DND-41 (cell line): ENCODE data around the gene PSME3IP1.
A peak's percentile ranks its signal among the peaks of the same experiment; 100 is the strongest.

ENCODE experiments used
- ATAC-seq: fragments of 200-7000 bp; cut with Tn5 transposase; 3 replicates; pipeline ENCODE4 v1.9.1; 2021; ENCODE audit warnings: low read depth; ENCODE audit not compliant: insufficient read depth
- DNase-seq: peaks from one replicate; pipeline ENCODE4 v3.0.0-alpha.2; 2020
- H2AFZ ChIP-seq: 2 replicates; pipeline ENCODE4 v1.6.0; 2012; ENCODE audit warnings: low read depth, low read length
- H3K27ac ChIP-seq: 2 replicates; pipeline ENCODE4 v1.5.1; 2012; ENCODE audit warnings: low read length, inconsistent platforms
- H3K27me3 ChIP-seq: fragments of 200-600 bp; sonication (generic); 2 replicates; pipeline ENCODE4 v1.6.0; 2012; ENCODE audit warnings: low read length, mild to moderate bottlenecking, inconsistent platforms; ENCODE audit not compliant: insufficient read depth, poor library complexity
- H3K36me3 ChIP-seq: 2 replicates; pipeline ENCODE4 v1.5.1; 2012; ENCODE audit warnings: low read length, inconsistent platforms; ENCODE audit not compliant: insufficient read depth
- H3K4me1 ChIP-seq: 2 replicates; pipeline ENCODE4 v1.5.1; 2012; ENCODE audit warnings: mild to moderate bottlenecking, low read length; ENCODE audit not compliant: insufficient read depth
- H3K4me2 ChIP-seq: 2 replicates; pipeline ENCODE4 v1.6.0; 2012; ENCODE audit warnings: mild to moderate bottlenecking, moderate library complexity, low read length, inconsistent platforms; ENCODE audit not compliant: insufficient read depth
- H3K4me3 ChIP-seq, 2 experiments: fragments of 200-600 bp in 1 of 2; shearing (Covaris generic) in 1 of 2; 2 replicates each; pipeline ENCODE4 v1.5.1; 2012 to 2016; ENCODE audit warnings: inconsistent platforms in 2 of 2, low read length in 2 of 2, mild to moderate bottlenecking in 2 of 2, low read depth in 1 of 2, moderate library complexity in 1 of 2
- H3K79me2 ChIP-seq: 2 replicates; pipeline ENCODE4 v1.6.0; 2012; ENCODE audit warnings: low read length, inconsistent platforms; ENCODE audit not compliant: insufficient read depth
- H3K9ac ChIP-seq: 2 replicates; pipeline ENCODE4 v1.6.0; 2012; ENCODE audit warnings: low read depth, mild to moderate bottlenecking, inconsistent platforms, low read length, moderate library complexity
- H3K9me3 ChIP-seq: 2 replicates; pipeline ENCODE4 v1.5.1; 2012; ENCODE audit warnings: low read length, moderate library complexity, mild to moderate bottlenecking, inconsistent platforms; ENCODE audit not compliant: insufficient read depth, severe bottlenecking
- H4K20me1 ChIP-seq: 2 replicates; pipeline ENCODE4 v1.6.0; 2012; ENCODE audit warnings: low read length; ENCODE audit not compliant: insufficient read depth
- EZH2 ChIP-seq: IDR thresholded peaks from 3 replicates; pipeline ENCODE4 v1.6.1; 2012; ENCODE audit warnings: borderline replicate concordance, low read depth, mild to moderate bottlenecking, moderate library complexity, low read length, inconsistent platforms; ENCODE audit not compliant: severe bottlenecking
- TF ChIP-seq, protein P1 (sequence below): IDR thresholded peaks from 2 replicates; pipeline ENCODE4 v1.5.1; 2012; ENCODE audit warnings: borderline replicate concordance, low read length, moderate library complexity, mild to moderate bottlenecking; ENCODE audit not compliant: poor library complexity, severe bottlenecking; ENCODE audit errors: extremely low read depth

PSME3IP1 gene

GRCh38 chr16:57175896-57176295 is 9.9 kb downstream of the PSME3IP1 start:
- no peak overlapping the region for H2AFZ ChIP-seq

GRCh38 chr16:57172721-57173290 is 13.0 kb downstream of the PSME3IP1 start:
- H3K36me3 ChIP-seq: peaks cover 56% of the 10 kb centered on the region
- DNase-seq: no peak
- no peak for ATAC-seq
- H3K27me3 ChIP-seq: no peaks in the 10 kb centered on the region
- no peak overlapping the region for H3K4me3 ChIP-seq
- H4K20me1 ChIP-seq: peaks cover 3% of the 10 kb centered on the region; the same call in 1 of the 2 replicates
- H3K4me2 ChIP-seq: no peak overlapping the region
- no peak overlapping the region for H3K27ac ChIP-seq
- H3K4me1 ChIP-seq: no peaks in the 10 kb centered on the region
- H3K9me3 ChIP-seq: no peaks in the 10 kb centered on the region
- H3K9ac ChIP-seq: no peak overlapping the region
- TF ChIP-seq EZH2: no peak
- TF ChIP-seq, protein P1, sequence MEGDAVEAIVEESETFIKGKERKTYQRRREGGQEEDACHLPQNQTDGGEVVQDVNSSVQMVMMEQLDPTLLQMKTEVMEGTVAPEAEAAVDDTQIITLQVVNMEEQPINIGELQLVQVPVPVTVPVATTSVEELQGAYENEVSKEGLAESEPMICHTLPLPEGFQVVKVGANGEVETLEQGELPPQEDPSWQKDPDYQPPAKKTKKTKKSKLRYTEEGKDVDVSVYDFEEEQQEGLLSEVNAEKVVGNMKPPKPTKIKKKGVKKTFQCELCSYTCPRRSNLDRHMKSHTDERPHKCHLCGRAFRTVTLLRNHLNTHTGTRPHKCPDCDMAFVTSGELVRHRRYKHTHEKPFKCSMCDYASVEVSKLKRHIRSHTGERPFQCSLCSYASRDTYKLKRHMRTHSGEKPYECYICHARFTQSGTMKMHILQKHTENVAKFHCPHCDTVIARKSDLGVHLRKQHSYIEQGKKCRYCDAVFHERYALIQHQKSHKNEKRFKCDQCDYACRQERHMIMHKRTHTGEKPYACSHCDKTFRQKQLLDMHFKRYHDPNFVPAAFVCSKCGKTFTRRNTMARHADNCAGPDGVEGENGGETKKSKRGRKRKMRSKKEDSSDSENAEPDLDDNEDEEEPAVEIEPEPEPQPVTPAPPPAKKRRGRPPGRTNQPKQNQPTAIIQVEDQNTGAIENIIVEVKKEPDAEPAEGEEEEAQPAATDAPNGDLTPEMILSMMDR: no peak
- H2AFZ ChIP-seq: no peak overlapping the region
- peaks cover 12% of the 10 kb centered on the region for H3K79me2 ChIP-seq

More at GRCh38 chr16:57175896-57176295, 9.9 kb downstream of the PSME3IP1 start:
- Histone ChIP-seq H3K4me1 (no peaks in the 10 kb centered on the region), H3K9ac (no peak overlapping the region), H4K20me1 (peaks cover 8% of the 10 kb centered on the region; the same call in 1 of the 2 replicates), H3K9me3 (no peaks in the 10 kb centered on the region), H3K4me3 (no peak overlapping the region), H3K27me3 (no peaks in the 10 kb centered on the region), H3K27ac (no peak overlapping the region), H3K36me3 (peaks cover 39% of the 10 kb centered on the region), H3K4me2 (no peak overlapping the region), H3K79me2 (peaks cover 42% of the 10 kb centered on the region)
- no peak for ATAC-seq
- TF ChIP-seq, protein P1: no peak
- TF ChIP-seq EZH2: no peak
- no peak for DNase-seq

GRCh38 chr16:57169327-57169726 is 16.5 kb downstream of the PSME3IP1 start:
- TF ChIP-seq EZH2: no peak
- TF ChIP-seq, protein P1: no peak
- H3K4me3 ChIP-seq: no peak overlapping the region
- no peaks in the 10 kb centered on the region for H3K4me1 ChIP-seq
- peaks cover 8% of the 10 kb centered on the region; the same call in 1 of the 2 replicates for H4K20me1 ChIP-seq
- no peak overlapping the region for H3K4me2 ChIP-seq
- no peak overlapping the region for H3K9ac ChIP-seq
- H3K27ac ChIP-seq: no peak overlapping the region
- DNase-seq (no peak), ATAC-seq (no peak)
- H2AFZ ChIP-seq: no peak overlapping the region
- no peaks in the 10 kb centered on the region for H3K9me3 ChIP-seq
- no peaks in the 10 kb centered on the region for H3K27me3 ChIP-seq
- H3K36me3 ChIP-seq: peaks cover 88% of the 10 kb centered on the region
- no peaks in the 10 kb centered on the region for H3K79me2 ChIP-seq

DNA sequence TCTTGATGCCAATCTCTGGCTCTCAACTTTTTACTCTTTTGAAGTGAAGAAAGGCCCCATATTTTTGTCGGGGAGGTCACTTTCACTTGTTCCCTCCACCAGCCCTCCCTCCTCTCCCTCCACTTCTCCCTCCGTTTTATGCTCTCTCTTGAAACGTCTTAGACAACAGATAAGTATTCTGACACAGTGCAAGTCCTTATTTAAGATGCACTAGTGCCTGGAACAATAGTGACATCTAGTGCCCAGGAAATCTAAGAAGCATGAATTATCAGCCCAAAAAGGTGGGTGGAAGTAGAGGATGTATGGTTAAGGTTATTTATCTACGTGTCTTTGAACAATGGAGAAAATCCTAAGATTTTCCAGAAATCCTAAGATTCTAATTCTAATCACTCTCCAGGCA is 17.9 kb downstream of the PSME3IP1 start:
- Histone ChIP-seq H3K4me1 (no peaks in the 10 kb centered on the region), H3K36me3 (peaks cover 90% of the 10 kb centered on the region)

More for the DNA sequence above, 17.9 kb downstream of the PSME3IP1 start:
- H4K20me1 ChIP-seq: peaks cover 6% of the 10 kb centered on the region; the same call in 1 of the 2 replicates
- no peak overlapping the region for H3K4me3 ChIP-seq
- no peak for DNase-seq
- peak; percentile 68 for ATAC-seq
- no peak for TF ChIP-seq EZH2
- TF ChIP-seq, protein P1: peak; percentile 67
- H3K9ac ChIP-seq: no peak overlapping the region
- no peak overlapping the region for H2AFZ ChIP-seq
- no peaks in the 10 kb centered on the region for H3K79me2 ChIP-seq
- no peak overlapping the region for H3K27ac ChIP-seq
- no peaks in the 10 kb centered on the region for H3K27me3 ChIP-seq
- no peaks in the 10 kb centered on the region for H3K9me3 ChIP-seq
- H3K4me2 ChIP-seq: no peak overlapping the region
